Adipocyte (in vitro differentiated cells): Measurements from ENCODE around the gene GTF2A1.
"Not testable (repeated sequence)": the region's sequence is repeated elsewhere in the genome, so short reads cannot be mapped to it uniquely, and the experiment has no call there.

Experiments
- DNase-seq: peaks from one replicate; pipeline ENCODE4 v3.0.0-alpha.2; 2015; ENCODE audit warnings: low read depth
- H3K27me3 ChIP-seq: replicated peaks from 2 replicates; pipeline ENCODE4 v1.7.0; 2013; ENCODE audit warnings: mild to moderate bottlenecking, low read length, moderate library complexity; ENCODE audit not compliant: control insufficient read depth, insufficient read depth
- H3K36me3 ChIP-seq: 2 replicates; pipeline ENCODE4 v1.7.0; 2013; ENCODE audit warnings: low read length, mild to moderate bottlenecking, moderate library complexity; ENCODE audit not compliant: control insufficient read depth, insufficient read depth, severe bottlenecking
- H3K4me1 ChIP-seq: 2 replicates; pipeline ENCODE4 v1.7.0; 2013; ENCODE audit warnings: mild to moderate bottlenecking, low read length, moderate library complexity; ENCODE audit not compliant: control insufficient read depth, insufficient read depth
- H3K4me3 ChIP-seq: 2 replicates; pipeline ENCODE4 v1.7.0; 2013; ENCODE audit warnings: mild to moderate bottlenecking, low read length, moderate library complexity
- H3K9ac ChIP-seq: 2 replicates; pipeline ENCODE4 v1.7.0; 2013; ENCODE audit warnings: mild to moderate bottlenecking, low read length, moderate library complexity
- H3K9me3 ChIP-seq: 2 replicates; pipeline ENCODE4 v1.7.0; 2013; ENCODE audit warnings: mild to moderate bottlenecking, low read length, moderate library complexity; ENCODE audit not compliant: control insufficient read depth

Gene GTF2A1

GRCh38 chr14:81224222-81224621 is 3.5 kb upstream of the GTF2A1 start:
- peaks cover 7% of the 10 kb centered on the region for H3K4me1 ChIP-seq
- no peak overlapping the region for H3K9ac ChIP-seq
- no peak for DNase-seq
- no peaks in the 10 kb centered on the region for H3K36me3 ChIP-seq
- H3K9me3 ChIP-seq: no peaks in the 10 kb centered on the region
- H3K4me3 ChIP-seq: no peak overlapping the region
- no peaks in the 10 kb centered on the region for H3K27me3 ChIP-seq

- not testable (repeated sequence) for DNase-seq, H3K36me3 ChIP-seq, H3K9ac ChIP-seq, H3K4me1 ChIP-seq, H3K27me3 ChIP-seq, H3K9me3 ChIP-seq, H3K4me3 ChIP-seq
Observed at GRCh38 chr14:81223788-81224187, 3.0 kb upstream of the GTF2A1 start.

DNA sequence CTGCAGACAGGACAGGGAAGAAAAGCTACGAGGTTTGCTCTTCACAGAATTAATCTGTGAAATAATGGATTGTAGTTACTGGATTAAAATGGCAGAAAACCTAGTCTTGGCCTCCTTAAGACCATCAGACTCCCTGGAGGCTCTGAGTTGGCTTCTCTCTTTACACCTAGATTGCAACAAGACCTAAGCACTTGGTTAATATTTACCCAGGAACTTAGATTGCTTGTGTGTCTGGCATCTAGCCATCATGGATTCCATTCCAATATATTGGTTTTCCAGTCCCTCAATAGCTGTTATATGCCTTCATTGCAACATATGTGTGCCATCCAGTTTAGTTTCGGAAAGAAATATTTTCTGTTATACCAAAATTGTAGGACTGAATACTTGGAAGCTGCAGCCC is 1.9 kb upstream of the GTF2A1 start:
- no peaks in the 10 kb centered on the region for H3K9me3 ChIP-seq
- no peak for DNase-seq
- no peaks in the 10 kb centered on the region for H3K27me3 ChIP-seq
- H3K36me3 ChIP-seq: no peaks in the 10 kb centered on the region
- H3K4me3 ChIP-seq: no peak overlapping the region
- peaks cover 18% of the 10 kb centered on the region for H3K4me1 ChIP-seq
- no peak overlapping the region for H3K9ac ChIP-seq

GRCh38 chr14:81222126-81222525 is 1.4 kb upstream of the GTF2A1 start:
- peak overlapping the region; percentile 84 for H3K4me3 ChIP-seq

DNA sequence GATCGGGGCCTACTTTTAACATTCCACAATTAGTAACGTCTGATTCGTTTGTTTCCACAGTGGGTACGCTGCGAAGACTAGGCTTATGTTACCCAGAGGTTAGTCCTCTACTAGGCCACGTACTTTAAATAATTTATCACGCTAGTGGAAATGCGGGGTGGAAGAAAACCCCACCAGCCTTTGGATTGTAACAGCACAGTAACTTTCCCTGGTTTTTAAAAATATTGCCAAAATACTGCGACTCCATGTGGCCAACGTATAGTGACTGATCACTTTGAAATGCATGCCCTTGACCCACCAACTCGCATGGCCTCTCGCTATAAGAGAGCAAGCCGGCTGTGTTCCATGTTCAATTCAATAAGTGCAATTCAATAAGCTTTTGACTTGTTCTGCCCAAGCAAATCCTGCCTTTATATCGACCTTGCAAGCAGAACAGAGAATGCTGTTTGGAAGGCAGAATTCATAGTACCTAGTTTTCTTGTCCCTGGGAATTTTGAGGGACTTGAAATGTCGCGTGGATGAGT is 882 bp upstream of the GTF2A1 start:
- H3K9me3 ChIP-seq: no peaks in the 10 kb centered on the region
- DNase-seq: no peak
- H3K27me3 ChIP-seq: no peaks in the 10 kb centered on the region
- H3K36me3 ChIP-seq: no peaks in the 10 kb centered on the region
- peak overlapping the region; percentile 84 for H3K4me3 ChIP-seq
- H3K4me1 ChIP-seq: peaks cover 18% of the 10 kb centered on the region
- H3K9ac ChIP-seq: peak overlapping the region; percentile 94

More at GRCh38 chr14:81222126-81222525, 1.4 kb upstream of the GTF2A1 start:
- no peaks in the 10 kb centered on the region for H3K9me3 ChIP-seq
- H3K4me1 ChIP-seq: peaks cover 18% of the 10 kb centered on the region
- DNase-seq: no peak
- H3K27me3 ChIP-seq: no peaks in the 10 kb centered on the region
- H3K36me3 ChIP-seq: no peaks in the 10 kb centered on the region
- H3K9ac ChIP-seq: peak overlapping the region; percentile 94

DNA sequence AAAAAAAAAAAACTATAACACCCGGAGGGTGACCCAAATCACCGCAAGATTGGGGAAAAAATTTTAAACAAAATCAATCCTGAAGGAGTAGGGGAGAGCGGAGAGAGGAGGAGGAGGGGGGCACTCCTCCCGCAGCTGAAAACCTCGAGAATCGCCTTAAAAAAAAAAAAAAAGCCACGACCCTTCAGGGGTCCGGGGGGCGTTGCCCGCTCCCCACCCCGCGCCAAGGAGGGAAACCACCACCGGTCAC is 254 bp downstream of the GTF2A1 start:
- peak overlapping the region; percentile 99 for H3K9ac ChIP-seq
- peak overlapping the region; percentile 91 for H3K4me3 ChIP-seq
- peaks cover 18% of the 10 kb centered on the region for H3K4me1 ChIP-seq
- peaks cover 10% of the 10 kb centered on the region for H3K36me3 ChIP-seq
- no peak for DNase-seq
- H3K27me3 ChIP-seq: no peaks in the 10 kb centered on the region
- no peaks in the 10 kb centered on the region for H3K9me3 ChIP-seq

DNA sequence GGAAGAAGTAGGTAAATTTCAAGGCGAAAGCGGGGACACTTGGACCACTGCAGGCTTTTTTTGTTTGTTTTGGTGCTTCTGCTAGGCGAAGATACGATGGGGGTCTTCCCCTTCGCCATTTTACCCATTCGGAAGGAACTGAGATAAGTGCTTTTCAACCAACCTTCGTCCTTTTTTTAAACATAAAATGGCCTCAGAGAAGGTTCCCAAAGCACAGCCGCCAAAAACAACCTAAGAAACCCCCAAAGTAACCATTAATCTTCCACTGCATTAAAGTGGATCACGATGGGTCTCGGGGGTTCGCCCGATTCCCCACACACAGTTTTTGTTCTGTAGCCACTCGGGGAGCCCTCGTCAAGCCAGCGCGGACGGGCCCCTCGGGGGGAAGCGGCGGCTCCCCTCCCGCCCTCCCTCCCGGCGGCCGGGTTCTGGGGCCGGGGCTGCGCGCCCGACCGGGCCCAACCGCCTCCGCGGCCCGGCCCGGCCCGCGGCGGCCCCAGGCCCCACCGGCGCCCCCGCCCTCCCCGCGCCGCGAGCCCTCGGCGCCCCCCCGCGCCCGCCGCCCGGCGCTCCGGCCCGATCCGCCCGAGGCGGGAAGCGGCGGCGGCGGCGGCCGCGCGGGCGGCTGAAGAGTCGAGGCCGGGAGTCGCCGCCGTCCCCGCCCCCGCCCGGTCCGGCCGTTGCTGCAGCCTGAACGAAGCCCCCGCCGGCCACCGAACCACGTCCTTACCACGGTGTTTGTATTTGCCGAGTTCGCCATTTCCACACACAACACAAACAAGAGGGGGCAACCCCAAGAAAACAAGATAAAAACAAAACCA is 790 bp downstream of the GTF2A1 start:
- Histone ChIP-seq H3K9me3 (no peaks in the 10 kb centered on the region), H3K4me3 (peak overlapping the region; percentile 91), H3K9ac (peak overlapping the region; percentile 99), H3K27me3 (no peaks in the 10 kb centered on the region), H3K36me3 (peaks cover 15% of the 10 kb centered on the region), H3K4me1 (peaks cover 18% of the 10 kb centered on the region)
- peak; percentile 73 for DNase-seq

GRCh38 chr14:81219210-81219758 is 1.5 kb downstream of the GTF2A1 start:
- H3K9me3 ChIP-seq: no peaks in the 10 kb centered on the region
- H3K9ac ChIP-seq: peak overlapping the region; percentile 98
- peak; percentile 98 for DNase-seq

DNA sequence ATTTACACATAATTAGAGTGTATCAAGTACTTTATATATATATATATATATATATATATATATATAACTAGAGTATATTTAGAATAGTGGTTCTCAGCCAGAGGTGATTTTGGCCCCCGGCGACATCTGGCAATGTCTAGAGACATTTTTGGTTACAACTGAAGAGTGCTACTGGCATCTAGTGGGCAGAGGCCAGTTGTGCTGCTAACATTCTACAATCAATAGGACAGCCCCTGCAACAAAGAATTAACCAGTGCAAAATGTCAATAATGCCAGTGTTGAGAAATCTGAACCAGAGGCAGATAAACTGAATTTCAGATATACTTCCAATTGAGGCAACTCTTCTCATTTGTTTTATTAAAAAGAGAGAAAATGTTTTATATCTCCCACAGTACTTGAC is 8.9 kb downstream of the GTF2A1 start:
- H3K4me3 ChIP-seq: no peak overlapping the region

More at GRCh38 chr14:81219210-81219758, 1.5 kb downstream of the GTF2A1 start:
- Histone ChIP-seq H3K4me3 (peak overlapping the region; percentile 91), H3K27me3 (no peaks in the 10 kb centered on the region), H3K36me3 (peaks cover 19% of the 10 kb centered on the region), H3K4me1 (peaks cover 18% of the 10 kb centered on the region)

GRCh38 chr14:81209167-81209836 is 11.5 kb downstream of the GTF2A1 start:
- Histone ChIP-seq H3K36me3 (peaks cover 54% of the 10 kb centered on the region), H3K4me1 (peaks cover 4% of the 10 kb centered on the region), H3K9ac (no peak overlapping the region), H3K9me3 (no peaks in the 10 kb centered on the region), H3K4me3 (no peak overlapping the region), H3K27me3 (no peaks in the 10 kb centered on the region)
- no peak for DNase-seq

More for the DNA sequence above, 8.9 kb downstream of the GTF2A1 start:
- peaks cover 4% of the 10 kb centered on the region for H3K4me1 ChIP-seq
- no peak overlapping the region for H3K9ac ChIP-seq
- H3K27me3 ChIP-seq: no peaks in the 10 kb centered on the region
- no peaks in the 10 kb centered on the region for H3K9me3 ChIP-seq
- H3K36me3 ChIP-seq: peaks cover 56% of the 10 kb centered on the region
- DNase-seq: peak; percentile 49

DNA sequence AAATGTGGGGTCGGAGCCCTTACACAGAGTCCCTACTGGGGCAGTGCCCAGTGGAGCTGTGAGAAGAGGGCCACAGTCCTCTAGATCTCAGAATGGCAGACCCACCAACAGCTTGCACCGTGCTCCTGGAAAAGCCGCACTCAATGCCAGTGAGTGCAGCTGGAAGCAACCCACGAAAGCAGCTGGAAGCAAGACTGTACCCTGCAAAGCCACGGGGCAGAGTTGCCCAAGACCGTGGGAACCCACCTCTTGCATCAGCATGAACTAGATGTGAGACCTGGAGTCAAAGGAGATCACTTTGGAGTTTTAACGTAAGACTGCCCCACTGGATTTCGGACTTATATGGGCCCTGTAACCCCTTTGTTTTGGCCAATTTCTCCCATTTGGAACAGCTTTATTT is 12.3 kb downstream of the GTF2A1 start:
- peaks cover 53% of the 10 kb centered on the region for H3K36me3 ChIP-seq
- no peak overlapping the region for H3K9ac ChIP-seq

More for the DNA sequence above, 12.3 kb downstream of the GTF2A1 start:
- H3K27me3 ChIP-seq: no peaks in the 10 kb centered on the region
- peaks cover 4% of the 10 kb centered on the region for H3K4me1 ChIP-seq
- H3K4me3 ChIP-seq: no peak overlapping the region
- no peak for DNase-seq
- H3K9me3 ChIP-seq: no peaks in the 10 kb centered on the region
